HG03159 (cell line): ENCODE data around the gene COPS2.
A peak's percentile ranks its signal among the peaks of the same experiment; 100 is the strongest.
"Not testable (repeated sequence)": the region's sequence is repeated elsewhere in the genome, so short reads cannot be mapped to it uniquely, and the experiment has no call there.

Experiments used
- ATAC-seq: cut with Tn5 transposase; IDR thresholded peaks from one replicate; pipeline ENCODE4 v1.9.1; 2021; ENCODE audit warnings: mild to moderate bottlenecking, moderate library complexity; ENCODE audit not compliant: unreplicated experiment

COPS2 gene

DNA sequence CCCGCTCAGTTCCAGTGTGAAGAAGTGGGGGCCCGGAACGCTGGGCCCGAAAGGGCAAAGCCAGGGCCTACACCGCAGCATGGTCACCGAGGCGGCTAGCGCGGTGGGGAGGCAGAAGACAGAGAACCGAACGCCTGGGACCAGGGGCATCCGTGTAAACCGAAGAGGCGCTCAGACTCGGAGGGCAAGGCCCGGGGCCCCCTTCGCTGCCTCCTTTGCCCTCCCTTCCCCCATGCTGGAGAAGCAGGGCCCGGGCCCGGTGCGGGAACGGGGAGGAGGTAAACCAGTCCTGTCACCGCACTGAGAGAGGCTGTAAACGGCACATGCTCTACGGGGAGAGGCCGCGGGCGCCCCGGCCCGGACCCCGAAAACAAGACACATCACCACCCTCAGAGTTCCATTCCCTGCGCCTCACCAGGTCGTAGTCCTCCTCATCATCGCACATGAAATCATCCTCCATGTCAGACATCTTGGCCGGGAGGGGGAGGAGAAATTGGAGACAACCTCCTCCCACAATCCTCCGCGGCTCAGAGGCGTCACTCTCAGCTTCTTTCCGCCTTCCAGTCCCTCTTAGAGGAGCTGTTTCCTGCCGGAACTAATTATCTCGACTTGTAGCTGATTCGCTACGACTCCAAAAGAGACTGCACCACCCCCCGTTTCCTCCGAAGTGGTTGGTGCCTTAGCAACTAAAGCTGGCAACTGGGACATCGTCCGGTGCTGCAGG lies at the start of gene COPS2:
Gene COPS2, minus strand, starts transcription at position 490 of the 724 bp plus-strand sequence. Its CDS starts 21 bp downstream, at position 469.
- ATAC-seq, result peak; percentile 89

DNA sequence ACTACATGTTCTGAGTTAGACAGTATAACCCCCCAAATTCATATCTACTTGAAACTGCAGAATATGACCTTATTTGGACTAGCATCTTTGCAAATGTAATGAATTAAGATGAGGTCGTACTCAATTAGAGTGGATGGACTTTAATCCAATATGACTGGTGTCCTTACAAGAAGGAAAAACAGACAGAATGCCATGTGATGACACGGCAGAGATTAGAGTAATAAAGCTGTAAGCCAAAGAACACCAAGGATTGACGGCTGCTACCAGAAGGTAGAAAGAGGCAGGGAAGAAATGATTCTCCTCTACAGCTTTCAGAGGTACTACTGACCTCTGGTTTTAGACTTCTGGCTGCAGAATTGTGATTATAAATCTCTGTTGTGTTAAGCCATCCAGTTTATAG lies 44.9 kb upstream of the COPS2 start:
- no peak for ATAC-seq

DNA sequence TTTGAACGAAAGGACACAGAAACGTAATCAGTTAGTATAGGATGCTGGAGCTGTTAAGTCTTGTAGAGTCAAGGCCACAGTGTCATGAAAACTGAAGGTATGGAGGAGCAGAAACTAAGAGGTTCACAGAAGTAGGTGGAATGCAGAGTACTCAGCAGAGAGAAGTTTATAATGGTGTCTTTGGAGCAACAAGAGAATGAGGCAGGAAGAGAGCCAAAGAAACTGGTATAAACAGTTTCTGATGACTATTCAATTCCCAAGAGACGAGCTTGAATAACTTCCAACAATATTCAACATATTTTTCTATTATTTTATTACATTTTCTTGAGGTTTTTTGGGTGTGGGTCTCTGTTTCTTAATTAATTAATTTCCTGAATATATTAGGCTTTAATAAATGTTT lies 44.3 kb upstream of the COPS2 start:
- no peak for ATAC-seq

- no peak for ATAC-seq
Measured at GRCh38 chr15:49196856-49197255, 41.5 kb upstream of the COPS2 start.

GRCh38 chr15:49191892-49192291 lies 36.5 kb upstream of the COPS2 start:
- no peak for ATAC-seq

DNA sequence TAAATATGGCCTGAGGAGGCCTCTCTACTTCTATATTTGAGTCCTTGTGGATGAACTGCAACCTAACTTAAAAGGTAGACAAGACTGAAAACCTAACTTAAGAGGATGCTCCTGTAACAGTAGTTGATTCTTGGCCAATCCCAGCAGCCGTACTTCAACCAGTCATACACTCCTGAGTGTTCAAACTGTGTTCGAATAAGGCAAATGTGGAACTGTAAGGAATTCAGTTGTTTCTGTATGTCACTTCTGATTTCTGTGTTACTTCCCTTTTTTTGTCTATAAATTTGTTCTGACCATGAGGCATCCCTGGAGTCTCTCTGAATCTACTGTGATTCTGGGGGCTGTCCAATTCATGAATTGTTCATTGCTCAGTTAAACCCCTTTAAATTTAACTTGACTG lies 35.2 kb upstream of the COPS2 start:
- no peak for ATAC-seq

GRCh38 chr15:49189631-49190030 lies 34.2 kb upstream of the COPS2 start:
- no peak for ATAC-seq

- no peak for ATAC-seq
Measured at GRCh38 chr15:49188933-49189332, 33.5 kb upstream of the COPS2 start.

DNA sequence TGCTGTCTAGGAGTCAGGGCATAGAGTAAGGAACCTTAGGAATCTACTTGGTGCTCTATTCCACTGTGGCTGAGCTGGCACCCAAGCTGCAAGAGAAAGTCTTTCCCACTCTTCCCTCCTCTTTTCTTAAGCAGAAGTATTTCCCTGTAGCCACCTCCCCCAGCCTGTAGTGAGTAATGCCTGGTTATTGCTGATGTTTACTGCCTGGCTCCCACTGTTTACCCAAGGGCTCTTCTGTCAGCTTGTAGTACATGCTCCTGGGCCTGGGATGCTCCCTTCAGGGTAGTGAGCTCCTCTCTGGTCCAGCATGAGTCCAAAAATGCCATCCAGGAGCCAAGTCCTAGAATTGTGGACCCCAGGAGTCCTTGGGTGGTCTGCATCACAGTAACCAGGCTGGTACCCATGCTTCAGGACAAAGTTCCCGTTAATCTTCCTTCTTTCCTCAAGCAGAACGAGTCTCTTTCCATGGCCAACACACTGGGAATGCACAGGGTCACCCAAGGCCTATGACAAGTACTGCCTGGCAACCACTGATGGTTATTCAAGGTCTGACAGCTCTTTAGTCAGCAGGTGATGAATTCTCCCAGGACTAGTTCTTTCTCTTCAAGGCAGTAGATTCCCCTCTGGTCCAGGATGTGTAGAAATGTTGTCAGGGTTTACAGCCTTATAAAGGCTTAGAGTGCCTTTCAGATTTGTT lies 32.3 kb upstream of the COPS2 start:
- ATAC-seq, result no peak

- peak; percentile 86 for ATAC-seq
Measured at GRCh38 chr15:49185473-49185872, 30.1 kb upstream of the COPS2 start.

GRCh38 chr15:49183741-49184140 lies 28.3 kb upstream of the COPS2 start:
- not testable (repeated sequence) for ATAC-seq

DNA sequence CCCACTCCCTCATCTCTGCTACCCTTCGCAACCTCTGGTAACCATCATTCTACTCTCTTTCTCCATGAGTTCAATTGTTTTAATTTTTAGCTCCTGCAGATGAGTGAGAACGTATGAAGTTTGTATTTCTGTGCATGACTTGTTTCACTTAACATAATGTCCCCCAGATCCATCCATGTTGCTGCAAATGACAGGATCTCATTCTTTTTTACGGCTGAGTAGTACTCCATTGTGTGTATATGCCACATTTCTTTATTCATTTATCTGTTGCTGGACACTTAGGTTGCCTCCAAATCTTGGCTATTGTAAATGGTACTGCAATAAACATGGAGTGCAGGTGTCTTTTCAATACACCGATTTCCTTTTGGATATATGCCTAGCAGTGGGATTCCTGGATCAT lies 26.7 kb upstream of the COPS2 start:
- no peak for ATAC-seq

DNA sequence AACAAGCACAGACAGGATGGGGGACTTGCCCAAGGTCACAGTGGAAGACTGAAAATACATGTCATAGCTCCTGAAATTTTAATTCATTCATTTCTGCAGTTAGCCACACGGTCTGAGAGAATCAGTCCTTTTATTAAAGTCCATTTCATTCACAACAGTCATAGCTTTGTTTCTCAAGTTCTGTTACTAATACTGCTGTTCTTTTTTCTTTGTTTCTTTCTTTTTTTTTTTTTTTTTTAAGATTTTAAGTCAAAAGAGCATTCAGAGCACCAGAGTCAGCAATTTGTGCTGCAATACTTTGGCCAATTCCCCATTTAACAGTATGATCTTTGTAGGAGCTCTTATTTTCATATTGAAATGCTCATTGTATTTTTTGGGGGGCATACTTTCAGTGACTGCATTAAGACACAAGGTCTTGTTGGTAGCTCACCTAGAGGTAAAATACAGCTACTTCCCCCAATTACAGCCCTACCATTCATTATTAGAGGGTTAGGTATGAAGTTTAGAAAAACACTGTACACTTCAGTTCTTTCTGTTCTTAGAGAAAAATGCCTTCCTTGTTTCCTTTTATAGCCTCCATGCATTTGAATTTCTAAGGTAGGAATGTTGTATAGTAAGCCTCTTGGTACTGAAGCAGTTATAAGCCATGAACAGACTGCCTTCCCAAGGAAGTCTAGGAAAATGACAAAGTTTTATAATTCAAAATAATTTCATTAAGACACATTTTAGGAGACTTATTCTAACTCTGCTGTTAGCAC lies 24.2 kb upstream of the COPS2 start:
- ATAC-seq, result no peak

DNA sequence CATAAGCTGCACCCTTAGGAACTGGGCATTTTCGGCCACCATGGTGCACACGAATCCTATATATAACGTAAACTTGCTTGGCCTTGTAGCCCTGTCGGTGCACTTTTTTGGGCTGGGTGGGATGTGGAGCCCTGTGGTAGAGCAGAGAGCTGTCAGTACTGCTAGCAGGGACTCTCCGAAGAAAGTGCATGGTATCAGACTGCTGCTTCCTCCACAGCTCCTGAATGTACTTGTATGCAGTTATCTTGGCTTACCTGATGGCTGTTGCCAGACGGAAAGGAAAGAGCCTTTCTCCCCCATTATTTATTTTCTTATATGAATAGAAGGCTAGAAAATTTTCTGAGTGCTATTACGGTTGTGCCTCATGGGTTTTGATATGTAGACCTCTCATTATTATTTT lies 23.1 kb upstream of the COPS2 start:
- ATAC-seq, result no peak

DNA sequence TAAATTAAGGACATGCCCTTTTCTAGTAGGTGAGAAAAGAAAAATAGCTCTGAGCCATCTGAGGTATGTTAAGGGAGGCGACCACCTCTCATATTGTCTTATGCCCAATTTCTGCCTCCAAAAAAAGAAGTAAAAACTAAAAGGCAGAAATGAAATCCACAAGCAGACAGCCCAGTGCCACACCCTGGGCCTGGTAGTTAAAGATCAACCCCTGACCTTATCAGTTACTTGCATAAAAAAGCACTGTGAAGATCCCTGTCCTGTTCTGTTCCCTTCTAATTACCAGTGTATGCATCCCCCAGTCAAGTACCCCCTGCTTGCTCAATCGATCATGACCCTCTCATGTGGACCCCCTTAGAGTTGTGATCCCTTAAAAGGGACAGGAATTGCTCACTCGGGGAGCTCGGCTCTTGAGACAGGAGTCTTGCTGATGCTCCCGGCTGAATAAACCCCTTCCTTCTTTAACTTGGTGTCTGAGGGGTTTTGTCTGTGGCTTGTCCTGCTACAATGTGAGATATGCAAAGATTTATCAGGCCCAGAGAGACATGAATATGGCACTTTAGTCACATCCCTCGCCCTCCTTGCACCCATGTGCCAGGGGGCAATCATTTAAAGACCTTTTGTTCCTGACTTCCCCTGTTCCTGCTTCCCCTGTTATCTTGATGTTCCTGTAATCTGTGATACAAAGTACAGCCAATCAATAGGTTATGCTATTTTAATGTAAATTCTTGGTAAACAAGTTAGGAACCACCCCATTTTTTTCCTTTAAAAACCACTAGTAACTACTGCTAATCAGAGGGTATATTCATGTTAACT lies 20.4 kb upstream of the COPS2 start:
- ATAC-seq, result not testable (repeated sequence)

GRCh38 chr15:49174902-49175301 lies 19.5 kb upstream of the COPS2 start:
- ATAC-seq, result no peak

DNA sequence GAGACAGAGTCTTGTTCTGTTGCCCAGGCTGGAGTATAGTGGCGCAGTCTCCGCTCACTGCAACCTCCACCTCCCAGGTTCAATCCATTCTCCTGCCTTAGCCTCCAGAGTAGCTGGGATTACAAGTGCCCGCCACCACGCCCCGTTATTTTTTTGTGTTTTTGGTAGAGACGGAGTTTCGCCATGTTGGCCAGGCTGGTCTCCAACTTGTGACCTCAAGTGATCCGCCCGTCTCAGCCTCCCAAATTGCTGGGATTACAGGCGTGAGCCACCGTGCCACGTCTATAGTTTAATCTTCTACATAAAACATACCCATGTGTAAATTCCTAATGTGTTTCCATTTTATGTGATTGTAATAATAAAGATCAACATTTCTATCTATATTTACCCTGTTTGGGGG lies 16.4 kb upstream of the COPS2 start:
- ATAC-seq, result no peak

DNA sequence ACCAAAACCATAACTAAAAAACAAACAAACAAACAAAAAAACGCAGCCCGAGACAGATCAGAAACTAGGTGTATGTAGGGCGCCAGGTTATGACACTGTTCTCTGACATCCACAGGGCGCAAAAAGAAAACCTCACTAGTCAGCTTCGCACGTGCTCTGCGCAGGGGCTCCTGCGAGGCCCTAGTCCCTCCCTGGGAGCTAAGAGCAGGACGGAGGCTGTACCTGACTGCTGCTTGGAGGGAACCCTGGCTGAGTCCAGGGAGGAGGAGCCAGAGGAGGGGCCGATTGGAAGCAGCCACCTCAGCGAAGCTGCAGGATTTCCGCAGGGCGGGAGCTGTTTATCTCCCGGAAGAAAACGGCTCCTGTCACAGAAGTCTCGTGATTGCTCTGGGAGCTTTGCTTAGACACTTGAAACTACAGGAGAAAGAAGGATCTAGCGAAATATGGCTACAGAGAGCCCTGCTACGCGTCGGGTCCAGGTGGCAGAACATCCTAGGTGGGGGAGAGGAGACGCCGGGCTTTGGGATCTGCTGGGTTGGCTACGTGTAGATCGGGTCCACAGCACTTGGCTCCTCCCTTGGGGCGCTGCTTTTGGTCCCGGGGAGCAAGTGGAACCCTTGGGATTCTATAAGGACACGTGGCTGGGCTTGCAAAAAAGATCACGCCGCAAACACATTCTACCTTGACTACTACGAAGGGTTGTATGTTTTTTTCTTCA lies 14.6 kb upstream of the COPS2 start, which contains the start of gene GALK2:
Gene GALK2, plus strand, starts transcription at position 368 of the 718 bp plus-strand sequence. Its CDS starts 76 bp downstream, at position 444.
- peak; percentile 88 for ATAC-seq

DNA sequence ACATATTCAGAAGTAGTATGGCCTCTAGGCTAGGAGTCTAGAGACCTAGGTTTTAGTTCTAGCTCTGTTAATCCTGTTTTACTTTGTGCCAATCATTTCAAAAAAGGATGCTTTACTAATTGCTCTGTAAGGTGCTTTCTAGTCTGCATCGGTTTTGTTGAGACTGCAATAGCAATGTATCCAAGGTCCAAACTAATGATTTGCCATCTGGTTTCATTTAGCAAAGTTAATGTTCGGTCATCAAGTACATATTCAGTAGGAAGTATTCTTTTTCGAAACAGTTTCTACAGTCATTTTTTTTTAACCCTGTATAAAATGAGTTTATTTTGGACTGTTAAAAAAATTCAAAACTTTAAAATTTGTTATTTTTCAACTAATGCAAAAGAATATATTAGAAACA lies 12.6 kb upstream of the COPS2 start:
- ATAC-seq, result no peak

DNA sequence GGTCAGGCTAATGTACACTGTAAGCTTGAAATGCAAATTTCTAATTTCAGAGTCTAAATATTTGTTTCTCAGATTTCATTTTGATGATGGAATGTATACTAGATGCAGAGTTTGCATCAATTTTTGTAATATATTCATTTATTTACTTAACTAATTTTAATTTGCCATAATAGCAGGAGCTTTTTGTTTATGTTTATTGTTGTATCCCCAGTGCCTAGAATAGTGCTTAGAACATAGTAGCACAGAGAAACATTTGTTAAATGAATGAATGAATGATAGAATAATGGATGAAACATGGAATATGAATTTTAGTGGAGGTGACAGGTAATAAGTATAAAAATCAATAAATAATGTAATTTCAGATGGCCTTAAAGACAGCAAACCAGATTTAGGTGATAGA lies 9.5 kb upstream of the COPS2 start:
- ATAC-seq, result no peak
